SJCRH30 (cell line): ENCODE data around the gene TGOLN2. TPM values are rescaled to one million over a fixed set of nuclear protein-coding genes. Genes with fewer than 3 reads are reported as not detected.
A peak's percentile ranks its signal among the peaks of the same experiment; 100 is the strongest.

Experiments used
- DNase-seq, 2 experiments: peaks; one replicate each; pipeline ENCODE4 v3.0.0-alpha.2; 2015 to 2020
- H3K27ac ChIP-seq: fragments of 250-450 bp; sonication (Bioruptor Pico); 2 replicates; pipeline ENCODE4 v1.5.1; 2020; ENCODE audit warnings: mild to moderate bottlenecking, moderate library complexity
- H3K27me3 ChIP-seq: fragments of 250-450 bp; sonication (Bioruptor Pico); 2 replicates; pipeline ENCODE4 v1.5.1; 2020; ENCODE audit warnings: mild to moderate bottlenecking, moderate library complexity
- H3K36me3 ChIP-seq: fragments of 250-450 bp; sonication (Bioruptor Pico); 2 replicates; pipeline ENCODE4 v1.5.1; 2020; ENCODE audit warnings: mild to moderate bottlenecking, moderate library complexity
- H3K4me1 ChIP-seq: fragments of 250-450 bp; sonication (Bioruptor Pico); 2 replicates; pipeline ENCODE4 v1.5.1; 2020; ENCODE audit warnings: mild to moderate bottlenecking, moderate library complexity
- H3K4me3 ChIP-seq: fragments of 250-450 bp; sonication (Bioruptor Pico); 2 replicates; pipeline ENCODE4 v1.5.1; 2020; ENCODE audit warnings: mild to moderate bottlenecking, moderate library complexity
- H3K9me3 ChIP-seq: fragments of 250-450 bp; sonication (Bioruptor Pico); replicated peaks from 2 replicates; pipeline ENCODE4 v1.5.1; 2020; ENCODE audit warnings: mild to moderate bottlenecking, moderate library complexity
- total RNA-seq: library from RNA; depleted of rRNA; stranded (reverse); fragments of >200 nt; shearing (Covaris generic); gene quantifications from 2 replicates; pipeline ENCODE4 v1.2.3, GENCODE V29; 2014

Gene TGOLN2
- total RNA-seq, 1 experiment from 2014 or later: 80.3 TPM

GRCh38 chr2:85308201-85308600 lies 19.6 kb downstream of the TGOLN2 start:
- Histone ChIP-seq H3K36me3 (peaks cover 42% of the 10 kb centered on the region), H3K27ac (no peak overlapping the region), H3K27me3 (no peaks in the 10 kb centered on the region), H3K4me3 (no peak overlapping the region), H3K4me1 (peaks cover 28% of the 10 kb centered on the region), H3K9me3 (no peaks in the 10 kb centered on the region)
- DNase-seq: no peak

DNA sequence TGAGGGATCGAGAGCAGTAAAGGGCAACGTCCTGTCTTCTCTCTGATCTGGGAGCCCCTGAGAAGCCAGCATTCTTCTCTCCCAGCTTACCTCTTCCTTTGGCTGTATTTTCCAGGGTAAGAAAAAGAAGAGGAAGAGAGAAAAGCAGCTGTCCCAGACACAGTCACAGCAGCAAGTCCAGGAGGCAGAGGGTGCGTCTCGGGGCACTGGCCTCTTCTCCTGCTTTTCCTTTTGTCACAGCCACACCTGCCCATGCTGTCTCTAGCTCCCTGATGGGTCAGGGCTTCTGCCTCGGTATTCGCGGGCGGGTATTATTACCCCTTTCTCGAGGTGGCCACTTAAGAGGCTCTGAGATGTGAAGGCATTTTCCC lies 20.3 kb downstream of the TGOLN2 start:
- Histone ChIP-seq H3K36me3 (peaks cover 42% of the 10 kb centered on the region), H3K4me1 (peaks cover 28% of the 10 kb centered on the region), H3K4me3 (no peak overlapping the region), H3K9me3 (no peaks in the 10 kb centered on the region), H3K27me3 (no peaks in the 10 kb centered on the region), H3K27ac (no peak overlapping the region)
- no peak for DNase-seq

DNA sequence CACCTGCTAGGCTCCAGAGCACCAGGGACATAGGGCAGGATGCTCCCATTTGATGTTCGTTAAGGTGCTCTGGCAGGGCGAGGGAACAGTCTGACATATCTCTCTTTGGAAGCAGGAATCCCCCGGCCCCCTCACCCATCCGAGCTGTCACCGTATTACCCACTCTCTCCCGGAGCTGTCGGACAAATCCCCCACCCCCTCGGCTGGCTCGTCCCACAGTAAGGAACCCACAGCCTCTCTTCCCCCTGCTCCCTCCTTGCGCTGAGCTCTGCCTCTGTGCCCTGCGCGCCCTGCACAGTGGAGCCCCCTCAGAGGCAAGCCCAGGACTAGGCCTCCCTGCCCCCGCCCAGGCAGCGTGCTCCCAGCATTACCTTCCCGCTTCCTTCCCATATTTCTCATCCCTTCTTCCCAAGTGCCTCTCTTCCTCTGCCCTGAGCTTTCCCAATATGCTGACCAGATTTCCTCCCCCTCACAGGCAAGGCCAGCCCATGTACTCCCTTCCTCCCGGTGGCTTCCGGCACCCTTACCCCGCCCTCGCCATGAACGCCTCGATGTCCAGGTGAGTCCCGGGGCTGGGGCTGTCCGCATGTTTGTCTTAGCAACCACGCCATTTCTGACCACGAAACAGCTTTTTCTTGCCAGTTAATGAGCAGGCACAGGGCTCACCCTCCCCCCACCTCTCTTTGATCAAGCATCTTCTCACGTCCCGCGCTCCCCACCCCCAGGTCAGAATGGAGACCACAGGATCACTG lies 23.8 kb downstream of the TGOLN2 start:
- H3K4me3 ChIP-seq: no peak overlapping the region
- no peaks in the 10 kb centered on the region for H3K27me3 ChIP-seq
- peaks cover 8% of the 10 kb centered on the region for H3K4me1 ChIP-seq
- peaks cover 49% of the 10 kb centered on the region for H3K36me3 ChIP-seq
- DNase-seq: no peak
- H3K27ac ChIP-seq: no peak overlapping the region
- no peaks in the 10 kb centered on the region for H3K9me3 ChIP-seq

DNA sequence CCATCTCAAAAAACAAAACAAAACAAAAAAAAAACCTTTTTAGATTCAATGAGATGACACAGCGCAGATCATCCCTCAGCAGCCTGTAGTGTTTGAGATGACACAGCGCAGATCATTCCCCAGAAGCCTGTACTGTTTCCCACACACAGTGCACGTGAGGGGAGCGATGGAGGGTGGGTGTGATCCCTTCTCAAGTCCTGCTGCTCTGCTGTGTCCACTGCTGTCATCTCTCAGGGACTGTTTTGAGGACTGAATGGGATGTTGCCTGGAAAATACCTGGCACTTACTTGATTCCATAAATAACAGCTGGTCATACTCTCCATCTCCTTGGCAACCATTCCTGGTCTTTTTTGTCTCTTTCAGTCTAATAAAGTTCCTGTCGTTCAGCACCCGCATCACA lies 25.7 kb downstream of the TGOLN2 start:
- H3K36me3 ChIP-seq: peaks cover 37% of the 10 kb centered on the region
- no peak overlapping the region for H3K4me3 ChIP-seq
- no peaks in the 10 kb centered on the region for H3K4me1 ChIP-seq
- no peaks in the 10 kb centered on the region for H3K9me3 ChIP-seq
- no peak overlapping the region for H3K27ac ChIP-seq
- no peak for DNase-seq
- H3K27me3 ChIP-seq: no peaks in the 10 kb centered on the region

DNA sequence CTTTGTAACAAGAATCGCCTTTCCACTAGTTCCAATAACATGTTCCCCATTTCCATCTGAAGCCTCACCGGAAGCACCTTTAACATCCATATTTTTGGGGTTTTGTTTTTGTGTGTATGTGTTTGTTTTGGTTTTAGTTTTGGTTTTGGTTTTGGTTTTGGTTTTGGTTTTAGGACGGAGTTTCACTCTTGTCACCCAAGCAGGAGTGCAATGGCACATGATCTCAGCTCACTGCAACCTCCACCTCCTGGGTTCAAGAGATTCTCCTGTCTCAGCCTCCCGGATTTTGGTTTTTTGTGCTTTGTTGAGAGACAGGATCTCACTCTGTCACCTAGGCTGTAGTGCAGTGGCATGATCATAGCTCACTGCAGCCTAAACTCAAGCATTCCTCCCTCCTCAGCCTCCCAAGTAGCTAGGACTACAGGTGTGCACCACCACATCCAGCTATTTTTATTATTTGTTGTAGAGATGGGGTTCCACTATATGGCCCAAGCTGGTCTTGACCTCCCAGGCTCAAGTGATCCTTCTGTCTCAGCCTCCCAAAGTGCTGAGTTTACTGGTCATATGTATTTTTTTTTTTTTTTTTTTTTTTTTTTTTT lies 36.3 kb downstream of the TGOLN2 start:
- H3K27ac ChIP-seq: no peak overlapping the region
- no peak for DNase-seq
- H3K27me3 ChIP-seq: no peaks in the 10 kb centered on the region
- peaks cover 24% of the 10 kb centered on the region; the same call in 1 of the 2 replicates for H3K36me3 ChIP-seq
- H3K4me3 ChIP-seq: no peak overlapping the region
- H3K9me3 ChIP-seq: no peaks in the 10 kb centered on the region
- no peaks in the 10 kb centered on the region for H3K4me1 ChIP-seq

DNA sequence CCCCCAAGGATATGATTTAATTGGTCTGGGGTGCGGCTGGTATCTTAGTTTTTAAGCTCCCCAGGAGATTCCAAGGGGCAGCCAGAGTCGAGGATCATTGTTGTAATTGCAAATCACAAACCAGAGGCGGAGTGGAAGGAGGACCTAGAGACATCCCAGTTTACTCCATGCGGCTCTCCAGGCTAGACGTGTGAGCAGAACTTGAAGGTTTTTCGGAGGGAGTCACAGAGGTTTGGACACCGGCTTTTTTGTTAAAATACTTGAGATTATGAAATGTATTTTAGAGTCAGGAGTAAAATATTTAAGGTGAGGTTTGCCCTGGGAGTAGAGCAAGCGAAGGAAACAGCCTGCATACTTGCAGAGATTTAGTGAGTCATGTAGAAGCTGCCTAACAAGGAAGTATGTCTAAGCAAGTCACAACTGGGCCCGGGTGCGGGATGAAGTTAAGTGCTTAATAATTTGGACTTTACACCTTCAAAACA lies 39.5 kb downstream of the TGOLN2 start:
- Histone ChIP-seq H3K9me3 (no peaks in the 10 kb centered on the region), H3K4me1 (no peaks in the 10 kb centered on the region), H3K36me3 (peaks cover 31% of the 10 kb centered on the region), H3K4me3 (no peak overlapping the region), H3K27ac (no peak overlapping the region), H3K27me3 (no peaks in the 10 kb centered on the region)
- DNase-seq: no peak

DNA sequence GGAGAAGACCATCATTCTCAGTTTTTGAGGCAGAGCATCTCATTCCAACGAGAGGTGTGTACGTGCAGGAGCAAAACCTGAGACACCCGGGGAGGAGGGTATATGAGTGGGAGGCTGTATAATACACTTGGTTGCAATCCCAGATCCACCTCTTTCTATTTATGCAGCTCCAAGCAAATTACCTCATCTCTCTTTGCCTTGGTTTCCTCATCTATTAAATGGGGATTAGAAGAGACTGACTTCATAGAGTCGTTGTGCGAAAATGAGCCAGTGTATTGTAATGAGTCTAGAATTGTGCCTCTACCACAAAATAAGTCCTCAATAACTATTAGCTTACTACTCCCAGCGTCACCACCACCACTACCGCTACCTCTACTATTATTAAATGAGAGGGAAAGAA lies 40.1 kb downstream of the TGOLN2 start:
- Histone ChIP-seq H3K4me1 (no peaks in the 10 kb centered on the region), H3K36me3 (peaks cover 27% of the 10 kb centered on the region), H3K4me3 (no peak overlapping the region), H3K9me3 (no peaks in the 10 kb centered on the region), H3K27ac (no peak overlapping the region), H3K27me3 (no peaks in the 10 kb centered on the region)
- no peak for DNase-seq

- H3K4me1 ChIP-seq: no peaks in the 10 kb centered on the region
- no peak overlapping the region for H3K27ac ChIP-seq
- no peaks in the 10 kb centered on the region for H3K9me3 ChIP-seq
- H3K4me3 ChIP-seq: no peak overlapping the region
- H3K27me3 ChIP-seq: no peaks in the 10 kb centered on the region
- H3K36me3 ChIP-seq: peaks cover 22% of the 10 kb centered on the region
- no peak for DNase-seq
Measured at GRCh38 chr2:85286918-85287317, 40.9 kb downstream of the TGOLN2 start.

DNA sequence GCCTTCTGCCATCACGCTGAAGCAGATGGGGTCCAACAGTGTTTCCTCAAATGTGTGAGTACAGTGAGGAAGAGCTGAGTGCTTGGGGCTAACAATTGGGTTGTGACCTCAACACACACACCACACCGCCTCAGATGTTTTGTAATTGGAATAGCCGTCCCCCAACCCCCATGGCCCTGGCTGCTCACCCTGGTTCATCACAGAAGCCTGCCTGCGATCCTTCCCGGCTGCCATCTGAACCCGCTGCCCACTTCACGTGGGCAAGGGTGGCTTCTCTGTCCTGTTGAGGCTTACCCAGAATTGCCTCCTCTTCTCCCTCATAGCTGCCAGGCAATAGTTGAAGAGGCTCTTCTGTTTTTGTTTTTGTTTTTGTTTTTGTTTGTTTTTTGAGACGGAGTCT lies 44.1 kb downstream of the TGOLN2 start:
- peaks cover 18% of the 10 kb centered on the region for H3K4me1 ChIP-seq

GRCh38 chr2:85282914-85283313 lies 44.9 kb downstream of the TGOLN2 start:
- Histone ChIP-seq H3K9me3 (no peaks in the 10 kb centered on the region), H3K36me3 (peaks cover 18% of the 10 kb centered on the region), H3K4me1 (peaks cover 25% of the 10 kb centered on the region), H3K4me3 (no peak overlapping the region), H3K27me3 (no peaks in the 10 kb centered on the region), H3K27ac (no peak overlapping the region)
- no peak for DNase-seq

More for the DNA sequence above, 44.1 kb downstream of the TGOLN2 start:
- no peak for DNase-seq
- Histone ChIP-seq H3K4me3 (no peak overlapping the region), H3K27ac (no peak overlapping the region), H3K9me3 (no peaks in the 10 kb centered on the region), H3K36me3 (peaks cover 22% of the 10 kb centered on the region), H3K27me3 (no peaks in the 10 kb centered on the region)

- H3K4me1 ChIP-seq: peaks cover 35% of the 10 kb centered on the region
- peaks cover 12% of the 10 kb centered on the region for H3K36me3 ChIP-seq
- no peak for DNase-seq
- H3K27me3 ChIP-seq: no peaks in the 10 kb centered on the region
- no peaks in the 10 kb centered on the region for H3K9me3 ChIP-seq
- H3K27ac ChIP-seq: no peak overlapping the region
- no peak overlapping the region for H3K4me3 ChIP-seq
Measured at GRCh38 chr2:85281553-85281952, 46.2 kb downstream of the TGOLN2 start.

DNA sequence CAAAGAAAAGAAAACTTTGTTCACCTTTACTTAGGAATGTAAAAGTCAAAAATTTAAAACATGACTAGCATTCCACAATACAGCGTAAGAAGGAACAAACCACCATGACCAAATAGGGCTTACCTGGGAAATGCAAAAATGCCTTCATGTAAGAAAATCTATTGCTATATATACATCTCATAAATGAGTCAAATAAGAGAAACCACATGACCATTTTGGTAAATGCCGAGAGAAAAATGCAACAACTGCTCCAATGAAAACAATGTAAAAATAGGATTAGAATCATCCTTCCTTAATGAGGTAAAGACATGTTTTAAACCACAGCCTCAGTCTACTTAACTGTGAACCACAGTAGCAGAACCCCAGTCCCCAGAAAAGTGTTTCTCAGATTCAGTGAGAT lies 49.4 kb downstream of the TGOLN2 start:
- 0 out of 2 replicates have a peak overlapping the region, but pooled peaks have one; percentile 1 for H3K4me3 ChIP-seq
- peaks cover 62% of the 10 kb centered on the region for H3K4me1 ChIP-seq
- peak in 1 of 2 experiments; percentile 79 for DNase-seq

GRCh38 chr2:85277416-85278158 lies 50.2 kb downstream of the TGOLN2 start:
- DNase-seq: peak; percentile 100
- H3K4me1 ChIP-seq: peaks cover 70% of the 10 kb centered on the region
- peak overlapping the region; percentile 16 for H3K4me3 ChIP-seq
- no peaks in the 10 kb centered on the region for H3K36me3 ChIP-seq
- H3K9me3 ChIP-seq: no peaks in the 10 kb centered on the region
- H3K27me3 ChIP-seq: no peaks in the 10 kb centered on the region
- peak overlapping the region; percentile 98 for H3K27ac ChIP-seq

More for the DNA sequence above, 49.4 kb downstream of the TGOLN2 start:
- Histone ChIP-seq H3K27ac (peak overlapping the region; percentile 98), H3K27me3 (no peaks in the 10 kb centered on the region), H3K36me3 (peaks cover 1% of the 10 kb centered on the region; the same call in 1 of the 2 replicates), H3K9me3 (no peaks in the 10 kb centered on the region)

GRCh38 chr2:85276571-85277118 lies 51.1 kb downstream of the TGOLN2 start:
- peaks cover 76% of the 10 kb centered on the region for H3K4me1 ChIP-seq
- DNase-seq: peak; percentile 31 to 40
- no peaks in the 10 kb centered on the region for H3K36me3 ChIP-seq
- no peak overlapping the region for H3K4me3 ChIP-seq
- H3K9me3 ChIP-seq: no peaks in the 10 kb centered on the region
- H3K27ac ChIP-seq: peak overlapping the region; percentile 98
- no peaks in the 10 kb centered on the region for H3K27me3 ChIP-seq
